Motor neuron (in vitro differentiated cells): Measurements from ENCODE around the gene RAP2C. TPM values are rescaled to one million over a fixed set of nuclear protein-coding genes. Genes with fewer than 3 reads are reported as not detected.

Experiments used
- total RNA-seq, 8 experiments: library from RNA; unstranded; fragments of 300-600 nt; gene quantifications; 2 replicates each; pipeline versions ENCODE4 v1.2.3 to v1.2.4, GENCODE V29; 2022

Gene RAP2C
- total RNA-seq, 8 experiments from 2014 or later, result 16.6 to 34.8 (median 23.2) TPM

Other genes starting within 250 kb of the RAP2C start
- gene STK26, start 196.1 kb downstream of the RAP2C start, total RNA-seq, result 10 to 100 TPM in 4 of 8 experiments, 1 to 10 TPM in 4; 3.7 to 45.0 (median 9.5) TPM
- gene FRMD7, start 91.4 kb downstream of the RAP2C start, total RNA-seq, result under 1 TPM in 7 of 8 experiments, not detected in 1; 0.08 to 0.36 (median 0.16) TPM